H54 (cell line): ENCODE results near the gene NPAS3.

Source experiments
- DNase-seq: peaks from one replicate; pipeline ENCODE4 v3.0.0; 2011; ENCODE audit warnings: low spot score, mixed read lengths; ENCODE audit not compliant: insufficient read length
- FAIRE-seq: peaks from 3 replicates; lab custom pipeline; 2011; peaks lifted over from hg19 to GRCh38; lab: Jason Lieb, UNC
- POLR2A ChIP-seq: IDR thresholded peaks from 2 replicates; pipeline ENCODE4 v1.6.1; 2011; ENCODE audit warnings: low read depth, mild to moderate bottlenecking, low read length

NPAS3 gene

DNA sequence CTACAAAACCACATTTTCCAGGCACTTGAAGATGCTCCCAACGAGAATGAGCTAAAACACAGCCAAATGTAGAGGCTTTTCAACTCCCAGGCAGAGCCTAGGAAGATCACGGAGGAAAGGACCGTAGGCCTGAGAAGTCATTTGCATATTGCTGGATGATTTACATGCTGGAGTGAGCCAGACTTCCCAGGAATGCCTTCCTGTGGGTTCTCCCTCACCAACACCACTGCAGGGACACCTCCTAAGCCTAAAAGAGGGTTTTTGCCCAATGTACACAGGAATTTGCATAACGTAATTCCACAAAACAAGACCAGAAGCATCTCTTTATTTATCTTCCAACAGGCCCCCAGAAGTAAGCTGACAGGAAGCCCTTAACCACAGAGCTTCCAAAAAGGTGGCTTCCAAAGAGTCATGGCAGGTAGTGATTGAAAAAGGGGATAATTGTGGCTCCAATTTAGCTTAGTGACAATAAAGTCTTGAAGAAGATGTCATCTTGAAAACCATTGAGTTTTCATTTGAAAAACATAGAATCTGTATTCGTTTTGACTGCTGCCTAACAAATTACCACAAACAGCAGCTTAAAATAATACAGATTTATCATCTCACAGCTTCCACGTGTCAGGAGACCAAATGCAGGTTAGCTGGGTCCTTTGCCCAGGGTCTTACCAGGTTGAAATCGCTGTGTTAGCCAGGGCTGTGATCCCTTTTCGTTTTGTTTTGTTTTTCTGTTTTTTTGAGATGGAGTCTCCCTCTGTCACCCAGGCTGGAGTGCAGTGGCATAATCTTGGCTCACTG lies 896.0 kb downstream of the NPAS3 start:
- no peak for DNase-seq
- no peak for TF ChIP-seq POLR2A
- no peak for FAIRE-seq

DNA sequence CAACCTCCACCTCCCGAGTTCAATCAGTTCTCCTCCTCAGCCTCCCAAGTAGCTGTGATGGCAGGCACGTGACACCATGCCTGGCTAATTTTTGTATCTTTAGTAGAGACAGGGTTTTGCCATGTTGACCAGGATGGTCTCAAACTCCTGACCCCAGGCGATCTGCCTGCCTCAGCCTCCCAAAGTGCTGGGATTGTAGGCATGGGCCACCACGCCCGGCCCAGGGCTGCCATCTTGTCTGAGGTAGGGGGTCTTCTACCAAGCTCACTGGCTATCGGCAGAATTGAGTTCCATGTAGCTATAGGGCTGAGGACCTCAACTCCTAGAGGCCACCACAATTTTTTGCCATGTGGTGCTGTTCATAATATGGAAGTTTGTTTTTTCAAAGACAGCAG lies 896.6 kb downstream of the NPAS3 start:
- DNase-seq (no peak), FAIRE-seq (no peak)
- TF ChIP-seq POLR2A = no peak

DNA sequence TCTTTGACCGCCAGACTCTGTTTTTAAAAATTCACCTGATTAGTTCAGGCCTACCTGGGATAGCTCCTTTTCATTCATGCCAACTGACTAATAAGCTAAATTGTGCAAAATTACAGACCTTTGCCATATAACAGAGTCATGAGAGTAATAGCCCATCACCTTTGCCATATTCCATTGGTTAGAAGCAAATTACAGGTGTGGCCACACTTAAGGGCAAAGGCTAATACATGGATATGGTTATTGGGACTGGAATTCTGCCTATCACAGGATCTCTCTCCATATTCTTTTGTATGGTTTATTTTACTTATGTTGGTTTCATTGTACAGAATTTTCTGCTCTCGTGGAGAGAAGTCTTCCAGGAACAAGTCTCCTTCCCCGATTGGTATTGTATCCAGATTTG lies 897.0 kb downstream of the NPAS3 start:
- TF ChIP-seq POLR2A = no peak
- FAIRE-seq = no peak
- DNase-seq = no peak

DNA sequence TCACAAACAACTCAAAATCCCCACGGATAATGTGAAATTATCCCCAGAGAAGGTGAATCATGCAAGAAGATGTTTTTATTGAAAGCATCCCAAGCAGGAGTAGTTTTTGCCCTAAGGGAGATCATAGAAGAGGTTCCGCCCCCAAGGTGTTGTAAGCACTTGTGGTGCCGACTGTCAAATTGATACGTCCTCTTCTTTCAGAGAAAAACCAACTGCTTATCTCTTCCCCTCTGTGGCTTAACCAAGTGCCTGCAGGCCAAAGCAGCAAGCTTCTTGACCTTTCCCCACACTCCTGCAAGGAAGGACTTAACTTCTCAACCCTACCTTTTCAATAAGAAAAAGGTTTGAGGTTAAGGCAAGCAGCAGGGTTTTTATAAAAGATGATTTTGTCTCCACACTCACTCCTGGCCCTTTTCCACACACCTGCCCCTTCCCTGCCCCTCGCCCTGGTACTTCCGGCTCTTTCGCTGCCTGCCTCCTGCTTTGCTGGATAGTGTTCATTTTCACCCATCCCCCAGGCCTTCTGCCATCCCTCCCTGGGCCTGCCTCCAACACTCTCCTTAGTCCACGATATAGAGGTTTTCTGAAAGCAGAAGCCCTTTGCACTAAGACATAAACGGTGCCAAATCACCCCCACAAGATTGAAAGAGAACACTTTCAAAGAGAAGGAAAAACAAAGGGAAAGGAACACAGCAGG lies 897.7 kb downstream of the NPAS3 start:
- DNase-seq (no peak), FAIRE-seq (no peak)
- no peak for TF ChIP-seq POLR2A

DNA sequence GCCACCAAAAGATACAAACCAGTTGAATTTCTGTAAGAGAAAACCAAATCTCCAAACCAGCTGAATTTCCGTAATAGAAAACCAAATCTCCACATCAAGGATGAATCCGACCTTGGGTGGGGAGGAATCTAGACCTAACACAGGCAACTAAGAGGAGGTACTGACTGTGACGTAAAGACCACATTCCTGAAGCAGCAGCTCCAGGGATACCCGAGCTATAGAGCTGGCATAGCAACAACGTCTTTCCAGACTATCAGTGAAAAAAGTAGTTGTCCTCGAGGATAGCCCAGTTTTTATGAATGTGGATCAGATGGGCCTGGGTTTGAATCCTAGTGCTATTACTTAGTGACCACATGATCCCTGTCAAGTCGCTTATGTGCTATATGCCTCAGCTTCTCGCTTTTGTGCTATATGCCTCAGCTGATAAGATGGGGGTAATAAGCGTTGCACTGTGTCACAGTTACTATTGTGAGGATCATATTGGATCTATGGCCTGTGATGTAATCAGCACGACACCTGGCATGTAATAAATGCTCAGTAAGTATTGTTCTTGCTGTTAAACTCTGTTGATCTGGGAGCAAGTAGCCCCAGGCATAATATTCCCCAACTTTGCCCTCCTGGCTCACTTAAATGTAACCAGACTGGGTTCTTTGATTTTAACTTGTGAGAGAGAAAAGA lies 898.4 kb downstream of the NPAS3 start:
- FAIRE-seq = no peak
- no peak for TF ChIP-seq POLR2A
- no peak for DNase-seq

DNA sequence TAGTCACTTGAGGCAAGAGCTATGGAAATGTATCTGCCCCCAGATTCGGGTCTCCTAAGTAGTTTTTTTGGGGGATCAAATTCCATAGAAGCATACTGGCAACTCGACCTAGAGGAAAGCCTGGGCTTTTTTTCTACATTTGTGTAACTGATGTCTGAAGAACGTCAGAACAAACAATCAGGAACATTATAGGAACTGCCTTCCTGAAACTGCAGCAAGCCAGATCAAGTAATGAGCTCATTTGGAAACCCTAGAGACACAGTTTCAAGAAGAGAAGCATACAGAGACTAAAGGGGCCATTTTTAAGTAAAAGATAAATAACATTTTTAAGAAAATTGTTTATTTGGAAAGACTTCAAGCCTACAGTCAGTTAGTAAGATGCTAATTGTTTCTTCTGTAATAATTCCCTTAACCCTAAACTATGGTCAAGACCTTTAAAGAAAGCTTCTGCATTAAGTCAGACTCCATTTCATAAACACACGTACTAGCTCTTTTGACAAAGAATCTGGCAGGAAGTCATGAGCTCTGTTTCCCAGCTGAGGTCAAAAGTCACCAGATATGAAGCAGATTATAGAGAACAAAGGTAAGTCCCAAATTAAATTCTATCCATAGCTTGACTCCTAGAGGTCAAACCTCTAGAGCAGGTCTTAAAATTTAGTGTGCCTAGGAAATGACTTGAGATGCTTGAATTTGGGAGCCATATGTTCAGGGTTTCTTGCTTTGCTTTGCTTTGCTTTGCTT lies 899.4 kb downstream of the NPAS3 start:
- no peak for TF ChIP-seq POLR2A
- no peak for FAIRE-seq
- DNase-seq = no peak

DNA sequence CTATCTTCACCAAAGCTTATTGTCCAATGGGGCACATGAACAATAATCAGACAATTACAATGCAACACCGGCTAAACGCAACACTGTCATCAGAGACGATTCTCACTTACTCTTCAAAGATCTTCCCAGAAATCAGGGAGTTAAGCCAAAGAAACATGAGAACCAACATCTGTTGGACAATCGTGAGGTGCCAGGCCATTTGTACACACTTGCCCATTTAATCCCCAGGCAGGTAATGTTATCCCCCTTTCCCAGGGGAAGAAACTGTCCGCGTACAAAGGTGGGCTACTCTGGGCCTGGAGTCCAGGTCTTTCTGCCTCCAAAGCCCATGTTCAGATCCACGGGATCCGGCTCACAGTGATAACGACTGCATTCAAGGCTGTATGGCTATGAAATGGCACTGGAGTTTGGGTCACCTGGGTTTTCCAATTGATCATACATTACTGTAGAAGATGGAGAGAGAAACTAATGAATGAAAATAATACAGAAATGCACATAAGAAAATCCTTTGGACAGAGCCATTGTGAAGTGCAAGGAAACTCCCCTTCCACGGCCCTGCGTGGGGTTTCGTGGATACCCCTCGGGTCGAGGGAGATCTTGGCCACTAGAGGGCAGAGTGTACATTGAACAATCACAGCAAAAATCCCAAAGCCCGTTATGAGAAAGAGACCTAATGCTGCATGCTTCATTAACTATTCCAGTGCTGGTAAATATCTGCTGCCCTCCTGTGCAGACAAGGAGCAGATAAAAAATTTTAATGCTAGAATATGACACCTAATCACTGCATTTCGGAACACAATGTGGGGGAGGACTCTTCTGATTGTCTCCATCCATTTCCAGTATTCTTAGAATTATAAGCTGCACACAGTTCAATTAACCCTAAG lies 900.8 kb downstream of the NPAS3 start:
- no peak for TF ChIP-seq POLR2A
- peak; percentile 37 for DNase-seq
- FAIRE-seq = peak; percentile 33

DNA sequence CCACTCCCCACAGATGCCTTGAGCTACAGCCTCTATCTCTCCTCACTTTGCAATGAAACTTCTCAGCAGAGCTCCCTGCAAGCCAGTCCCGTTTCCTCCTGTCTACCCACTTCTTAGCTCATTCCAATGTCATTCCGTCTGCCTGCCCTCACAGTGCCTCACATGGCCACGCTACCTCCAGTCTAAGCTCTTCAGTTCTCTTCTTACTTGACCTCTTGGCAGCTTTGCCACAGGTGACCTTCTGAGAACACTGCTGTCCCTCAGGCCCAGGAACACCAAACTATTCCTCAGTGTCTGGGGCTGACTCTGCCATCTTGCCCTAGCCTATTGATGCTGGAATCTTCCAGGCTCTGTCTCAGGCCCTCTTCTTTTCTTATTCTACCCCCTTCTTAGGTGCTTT lies 902.1 kb downstream of the NPAS3 start:
- no peak for DNase-seq
- TF ChIP-seq POLR2A = no peak
- FAIRE-seq = no peak

DNA sequence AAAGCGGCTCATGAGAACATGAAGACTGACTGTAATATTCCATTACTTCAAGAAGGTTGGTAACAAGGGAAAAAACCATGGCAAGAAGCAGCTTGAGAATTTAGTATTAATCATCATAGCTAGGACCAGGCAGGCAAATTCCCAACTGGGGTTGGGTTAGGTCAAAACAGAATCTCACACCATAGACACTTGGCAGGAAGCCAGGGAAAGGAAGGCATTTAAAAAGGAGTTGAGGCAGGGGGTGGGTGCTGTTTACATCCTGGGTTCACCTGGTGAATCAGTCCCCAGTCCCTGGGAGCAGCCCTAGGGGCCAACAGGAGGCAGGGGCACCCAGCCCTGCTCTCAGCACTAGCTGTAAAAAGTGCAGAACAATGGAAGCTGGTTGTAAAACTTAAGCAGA lies 903.6 kb downstream of the NPAS3 start:
- DNase-seq = no peak
- FAIRE-seq = no peak

DNA sequence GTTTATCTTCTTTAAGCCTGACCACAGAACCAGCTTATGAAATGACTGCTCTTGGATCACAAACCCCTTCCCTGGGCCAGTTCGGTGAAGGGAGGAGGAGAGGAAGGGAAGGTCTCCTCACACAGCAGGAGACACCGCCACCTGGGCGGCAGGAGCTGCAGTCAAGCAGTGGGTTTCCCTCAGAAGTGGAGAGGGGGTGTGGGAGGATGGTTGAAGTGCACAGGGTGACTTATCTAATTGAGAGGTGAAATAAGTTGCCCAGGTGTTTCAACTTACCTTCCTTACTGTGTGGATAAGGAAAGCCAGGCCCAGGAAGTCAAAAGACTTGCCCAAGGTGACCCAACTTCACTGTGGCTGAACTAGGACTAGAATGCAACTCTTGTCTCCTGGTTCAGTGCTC lies 905.4 kb downstream of the NPAS3 start:
- no peak for DNase-seq
- no peak for TF ChIP-seq POLR2A
- no peak for FAIRE-seq

More for the DNA sequence above, 903.6 kb downstream of the NPAS3 start:
- no peak for TF ChIP-seq POLR2A

DNA sequence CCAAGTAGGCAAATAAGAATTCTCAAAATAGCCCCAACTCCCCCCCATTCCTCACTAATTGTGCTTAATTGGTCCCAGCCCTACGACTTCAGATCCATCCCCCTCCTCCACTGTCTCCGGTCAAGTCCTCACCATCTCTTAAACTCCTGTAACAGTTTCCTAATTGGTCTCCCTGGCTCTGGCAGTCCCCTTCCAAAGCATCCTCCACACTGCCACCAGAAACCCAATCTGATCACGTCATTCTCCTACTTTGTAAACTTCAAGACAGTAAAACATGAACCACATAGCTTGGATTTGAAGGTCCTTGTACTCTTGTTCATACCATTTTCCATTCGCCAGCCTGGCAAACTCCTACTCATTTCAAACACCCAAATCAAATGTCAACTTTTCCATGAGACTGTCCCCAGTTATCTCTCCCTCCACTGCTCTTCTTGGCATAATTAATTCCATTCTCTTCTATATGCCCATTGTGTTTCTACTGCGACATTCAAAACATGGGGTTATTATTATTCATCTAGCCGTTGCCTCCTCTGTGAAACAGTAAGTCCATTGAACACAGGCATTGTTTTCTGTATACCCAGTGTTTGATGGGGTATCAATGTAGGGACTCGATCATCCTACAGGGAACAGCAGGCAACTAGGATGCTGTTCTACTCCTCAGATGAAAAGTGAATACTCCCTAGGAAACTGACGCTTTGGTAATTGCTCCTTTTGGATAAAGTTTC lies 907.6 kb downstream of the NPAS3 start:
- TF ChIP-seq POLR2A = no peak
- FAIRE-seq = no peak
- no peak for DNase-seq

DNA sequence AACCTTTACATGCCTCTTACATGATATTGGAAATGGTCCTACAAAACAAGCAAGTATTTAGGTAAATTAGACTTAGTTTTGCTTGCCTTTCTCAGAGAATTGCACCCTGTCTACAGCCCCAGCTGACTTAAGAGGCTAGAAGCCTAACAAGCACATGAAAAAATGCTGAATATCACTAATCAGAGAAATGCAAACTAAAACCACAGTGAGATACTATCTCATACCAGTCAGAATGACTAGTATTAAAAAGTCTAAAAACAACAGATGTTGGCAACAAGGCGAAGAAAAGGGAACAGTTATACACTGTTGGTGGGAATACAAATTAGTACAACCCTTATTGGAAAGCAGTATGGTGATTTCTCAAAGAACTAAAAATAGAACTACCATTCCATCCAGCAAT lies 908.4 kb downstream of the NPAS3 start:
- FAIRE-seq (no peak), DNase-seq (no peak)
- TF ChIP-seq POLR2A = no peak
